Measurements from ENCODE around the gene SRSF8.
A peak's percentile ranks its signal among the peaks of the same experiment; 100 is the strongest.
"Not testable (repeated sequence)": the region's sequence is repeated elsewhere in the genome, so short reads cannot be mapped to it uniquely, and the experiment has no call there.

Gene SRSF8

GRCh38 chr11:95066716-95067038 is at the start of gene SRSF8:
Gene SRSF8 (plus strand): TSS chr11:95066919. CDS start chr11:95067227, 308 bp downstream.
- DNase-seq: no peak

- DNase-seq: not testable (repeated sequence)
Measured at GRCh38 chr11:95021468-95021867, 45.3 kb upstream of the SRSF8 start.

- DNase-seq: no peak
Measured at GRCh38 chr11:95024958-95025357, 41.8 kb upstream of the SRSF8 start, which contains the start of gene KDM4E. Gene KDM4E (plus strand): TSS chr11:95025258. CDS start chr11:95025558, 300 bp downstream.

- not testable (repeated sequence) for DNase-seq
Measured at GRCh38 chr11:95025594-95025993, 41.1 kb upstream of the SRSF8 start.

- DNase-seq: no peak
Measured at GRCh38 chr11:95028357-95028756, 38.4 kb upstream of the SRSF8 start.

- no peak for DNase-seq
Measured at GRCh38 chr11:95033051-95033450, 33.7 kb upstream of the SRSF8 start.

GRCh38 chr11:95035316-95035715 is 31.4 kb upstream of the SRSF8 start:
- DNase-seq: no peak

- not testable (repeated sequence) for DNase-seq
Measured at GRCh38 chr11:95037356-95038035, 29.2 kb upstream of the SRSF8 start.

- no peak for DNase-seq
Measured at GRCh38 chr11:95042239-95042638, 24.5 kb upstream of the SRSF8 start.

- no peak for DNase-seq
Measured at GRCh38 chr11:95042906-95043305, 23.8 kb upstream of the SRSF8 start.

- no peak for DNase-seq
Measured at GRCh38 chr11:95044010-95044409, 22.7 kb upstream of the SRSF8 start.

GRCh38 chr11:95045812-95046211 is 20.9 kb upstream of the SRSF8 start:
- no peak for DNase-seq

- not testable (repeated sequence) for DNase-seq
Measured at GRCh38 chr11:95049122-95049521, 17.6 kb upstream of the SRSF8 start, which contains the start of gene KDM4F. Gene KDM4F (plus strand): TSS chr11:95049422.

GRCh38 chr11:95050595-95051202 is 16.0 kb upstream of the SRSF8 start:
- DNase-seq: no peak

- DNase-seq: no peak
Measured at GRCh38 chr11:95054356-95054755, 12.4 kb upstream of the SRSF8 start.

- DNase-seq: no peak
Measured at GRCh38 chr11:95055283-95055897, 11.3 kb upstream of the SRSF8 start.

- DNase-seq: no peak
Measured at GRCh38 chr11:95057959-95058358, 8.8 kb upstream of the SRSF8 start.

GRCh38 chr11:95058621-95059020 is 8.1 kb upstream of the SRSF8 start:
- no peak for DNase-seq

- no peak for DNase-seq
Measured at GRCh38 chr11:95059046-95059445, 7.7 kb upstream of the SRSF8 start.

- DNase-seq: no peak
Measured at GRCh38 chr11:95065336-95065735, 1.4 kb upstream of the SRSF8 start.

GRCh38 chr11:95067039-95067840 is 521 bp downstream of the SRSF8 start:
- DNase-seq: peak; percentile 92

- no peak for DNase-seq
Measured at GRCh38 chr11:95067841-95068219, 1.1 kb downstream of the SRSF8 start.

GRCh38 chr11:95068549-95068948 is 1.8 kb downstream of the SRSF8 start:
- peak; percentile 92 for DNase-seq

Measured in islet precursor cell (in vitro differentiated cells).